HCT116 (cell line): ENCODE measurements around the gene RIMS4. TPM values are rescaled to one million over a fixed set of nuclear protein-coding genes. Genes with fewer than 3 reads are reported as not detected.

Experiments used
- ATAC-seq: fragments of 200-7000 bp; cut with Tn5 transposase; 2 replicates; pipeline ENCODE4 v1.9.1; 2020; ENCODE audit warnings: mild to moderate bottlenecking, moderate library complexity
- BruUV-seq: library from RNA; stranded (reverse); fragments of 400-500 nt; replicated peaks from 2 replicates; lab custom pipeline; 2021; lab: Mats Ljungman, UMichigan
- CTCF ChIA-PET: fragments of 300-600 bp; sonication (Branson Sonifier 250); formaldehyde crosslinking; loops from one replicate; lab custom pipeline; 2021; ENCODE audit warnings: antibody characterized with exemption; lab: Charles Lee
- POLR2A ChIA-PET: fragments of 300-600, 350-600 bp; sonication (Branson Sonifier 250); formaldehyde crosslinking; loops from one replicate; lab custom pipeline; 2021; ENCODE audit warnings: antibody characterized with exemption; lab: Charles Lee
- RAD21 ChIA-PET, 2 experiments: fragments of 300-600 bp; sonication (Branson Sonifier 250); formaldehyde crosslinking; loops; one replicate each; lab custom pipeline; 2023; ENCODE audit warnings: low total read pairs in 2 of 2; ENCODE audit not compliant: uncharacterized antibody in 2 of 2, unreplicated experiment in 2 of 2, low non-redundant PET in 1 of 2; lab: Charles Lee
- DNase-seq: peaks from one replicate; pipeline ENCODE4 v3.0.0-alpha.2; 2010; ENCODE audit warnings: low read depth, low spot score
- H2AFZ ChIP-seq: fragments of 200-600 bp; shearing (Covaris generic), sonication (generic); 2 replicates; pipeline ENCODE4 v1.6.1; 2017; ENCODE audit warnings: low read depth, mixed run types, mixed read lengths, antibody characterized with exemption, low read length; ENCODE audit not compliant: poor library complexity, severe bottlenecking
- H3K27ac ChIP-seq: 2 replicates; pipeline ENCODE4 v1.5.1; 2012; ENCODE audit warnings: low read depth, low read length
- H3K27me3 ChIP-seq: fragments of 200-600 bp; sonication (generic); 2 replicates; pipeline ENCODE4 v1.6.1; 2016; ENCODE audit warnings: mixed run types, low read length, mixed read lengths; ENCODE audit not compliant: insufficient read depth
- H3K36me3 ChIP-seq, 2 experiments: fragments of 200-500 bp in 1 of 2; fragments of 200-600 bp in 1 of 2; sonication (Bioruptor generic) in 1 of 2; sonication (generic) in 1 of 2; 2 replicates each; pipeline versions ENCODE4 v1.5.1 to v1.6.1; 2014 to 2016; ENCODE audit warnings: low read length in 2 of 2, inconsistent platforms in 1 of 2, mixed read lengths in 1 of 2, mixed run types in 1 of 2; ENCODE audit not compliant: insufficient read depth in 2 of 2, control insufficient read depth in 1 of 2
- H3K4me1 ChIP-seq, 2 experiments: fragments of 200-600 bp in 1 of 2; sonication (generic) in 1 of 2; 2 replicates each; pipeline versions ENCODE4 v1.5.1 to v1.6.1; 2012 to 2017; ENCODE audit warnings: low read length in 2 of 2, inconsistent platforms in 1 of 2, mild to moderate bottlenecking in 1 of 2, mixed read lengths in 1 of 2, mixed run types in 1 of 2, moderate library complexity in 1 of 2; ENCODE audit not compliant: insufficient read depth in 2 of 2, control insufficient read depth in 1 of 2
- H3K4me2 ChIP-seq: fragments of 200-600 bp; sonication (generic); 2 replicates; pipeline ENCODE4 v1.6.1; 2017; ENCODE audit warnings: mixed run types, low read length, mixed read lengths
- H3K4me3 ChIP-seq, 2 experiments: fragments of 200-600 bp in 1 of 2; sonication (generic) in 1 of 2; replicated peaks in 1 of 2; 2 replicates each; pipeline ENCODE4 v1.5.1; 2011 to 2016; ENCODE audit warnings: low read length in 2 of 2, control low read depth in 1 of 2, low read depth in 1 of 2, mild to moderate bottlenecking in 1 of 2, mixed read lengths in 1 of 2, mixed run types in 1 of 2
- H3K79me2 ChIP-seq: fragments of 200-600 bp; sonication (generic); 2 replicates; pipeline ENCODE4 v1.6.1; 2017; ENCODE audit warnings: mild to moderate bottlenecking, mixed run types, low read length, moderate library complexity, mixed read lengths; ENCODE audit not compliant: insufficient read depth
- H3K9ac ChIP-seq: fragments of 200-600 bp; sonication (generic); 2 replicates; pipeline ENCODE4 v1.6.1; 2016; ENCODE audit warnings: low read length, mixed read lengths
- H3K9me2 ChIP-seq: fragments of 200-600 bp; sonication (generic), shearing (Covaris generic); 2 replicates; pipeline ENCODE4 v1.6.1; 2017; ENCODE audit warnings: mixed run types, mild to moderate bottlenecking, moderate library complexity; ENCODE audit not compliant: insufficient read depth
- H3K9me3 ChIP-seq, 2 experiments: fragments of 200-500 bp in 1 of 2; fragments of 200-600 bp in 1 of 2; sonication (Bioruptor generic) in 1 of 2; sonication (generic) in 1 of 2; 2 replicates each; pipeline ENCODE4 v1.6.1; 2014 to 2017; ENCODE audit warnings: low read length in 2 of 2, mixed read lengths in 2 of 2, inconsistent platforms in 1 of 2, low read depth in 1 of 2, mild to moderate bottlenecking in 1 of 2, mixed run types in 1 of 2, moderate library complexity in 1 of 2; ENCODE audit not compliant: control insufficient read depth in 1 of 2, insufficient read depth in 1 of 2
- H4K20me1 ChIP-seq: fragments of 200-600 bp; sonication (generic), shearing (Covaris generic); 2 replicates; pipeline ENCODE4 v1.6.1; 2017; ENCODE audit warnings: mixed run types, mild to moderate bottlenecking, moderate library complexity; ENCODE audit not compliant: insufficient read depth
- ATF3 ChIP-seq: IDR thresholded peaks from 2 replicates; pipeline ENCODE4 v1.6.1; 2012
- CBX3 ChIP-seq: IDR thresholded peaks from 2 replicates; pipeline ENCODE4 v1.6.1; 2012; ENCODE audit warnings: low read depth
- CEBPB ChIP-seq: IDR thresholded peaks from 2 replicates; pipeline ENCODE4 v1.6.1; 2012; ENCODE audit warnings: low read depth
- ELF1 ChIP-seq: IDR thresholded peaks from 2 replicates; pipeline ENCODE4 v1.6.1; 2012; ENCODE audit warnings: low read depth, borderline replicate concordance
- EZH2 ChIP-seq: fragments of 200-600 bp; sonication (generic); IDR thresholded peaks from 2 replicates; pipeline ENCODE4 v1.6.1; 2017; ENCODE audit warnings: antibody characterized with exemption, mixed run types
- EZH2phosphoT487 ChIP-seq: fragments of 200-600 bp; IDR thresholded peaks from 2 replicates; pipeline ENCODE4 v1.6.1; 2018; ENCODE audit warnings: antibody characterized with exemption, borderline replicate concordance
- FOSL1 ChIP-seq: IDR thresholded peaks from 2 replicates; pipeline ENCODE4 v1.6.1; 2012; ENCODE audit warnings: low read depth
- JUND ChIP-seq: IDR thresholded peaks from 2 replicates; pipeline ENCODE4 v1.6.1; 2012
- POLR2A ChIP-seq: IDR thresholded peaks from 2 replicates; pipeline ENCODE4 v1.7.0; 2011; ENCODE audit warnings: borderline replicate concordance; ENCODE audit not compliant: insufficient read depth, insufficient read length; ENCODE audit errors: extremely low read depth
- POLR2AphosphoS5 ChIP-seq: IDR thresholded peaks from 2 replicates; pipeline ENCODE4 v1.6.1; 2011; ENCODE audit warnings: mild to moderate bottlenecking, low read depth, low read length, moderate library complexity
- RAD21 ChIP-seq: IDR thresholded peaks from 2 replicates; pipeline ENCODE4 v1.6.1; 2012; ENCODE audit warnings: low read depth, mild to moderate bottlenecking
- REST ChIP-seq: IDR thresholded peaks from 2 replicates; pipeline ENCODE4 v1.6.1; 2012; ENCODE audit warnings: low read depth
- SIN3A ChIP-seq: IDR thresholded peaks from 2 replicates; pipeline ENCODE4 v1.6.1; 2012; ENCODE audit warnings: low read depth
- SP1 ChIP-seq: IDR thresholded peaks from 2 replicates; pipeline ENCODE4 v1.6.1; 2012; ENCODE audit warnings: low read depth
- SRF ChIP-seq: IDR thresholded peaks from 2 replicates; pipeline ENCODE4 v1.6.1; 2012; ENCODE audit warnings: low read depth
- TCF7L2 ChIP-seq: IDR thresholded peaks from 2 replicates; pipeline ENCODE4 v1.7.0; 2011; ENCODE audit warnings: borderline replicate concordance, inconsistent platforms; ENCODE audit not compliant: insufficient read depth, insufficient read length; ENCODE audit errors: extremely low read depth
- YY1 ChIP-seq: IDR thresholded peaks from 2 replicates; pipeline ENCODE4 v1.6.1; 2011; ENCODE audit warnings: low read length, low read depth, moderate library complexity, mild to moderate bottlenecking; ENCODE audit not compliant: insufficient replicate concordance; ENCODE audit errors: extremely low read depth
- ZBTB33 ChIP-seq: IDR thresholded peaks from 2 replicates; pipeline ENCODE4 v1.6.1; 2011; ENCODE audit warnings: mild to moderate bottlenecking, low read length, moderate library complexity; ENCODE audit not compliant: insufficient replicate concordance; ENCODE audit errors: extremely low read depth
- ZFX ChIP-seq: fragments of 450-650 bp; IDR thresholded peaks from 2 replicates; pipeline ENCODE4 v1.6.1; 2017
- ZNF274 ChIP-seq: fragments of 200-500 bp; sonication (Bioruptor generic); IDR thresholded peaks from 2 replicates; pipeline ENCODE4 v1.6.1; 2014; ENCODE audit warnings: mild to moderate bottlenecking, low read depth, low read length, inconsistent platforms
- intact Hi-C: fragments of 100-400 bp; cut with micrococcal nuclease; formaldehyde crosslinking; loops from 2 replicates; pipeline ENCODE4 v1.10.0; 2022
- total RNA-seq: library from RNA; stranded (reverse); gene quantifications from one replicate; pipeline ENCODE4 v1.2.1, GENCODE V29; 2021; ENCODE audit not compliant: unreplicated experiment

RIMS4 gene
- total RNA-seq, 1 experiment from 2014 or later: 0.05 TPM

GRCh38 chr20:44768854-44769480 is 41.4 kb downstream of the RIMS4 start:
- no TSS peak for BruUV-seq
- Histone ChIP-seq H4K20me1 (no peaks in the 10 kb centered on the region), H3K79me2 (no peaks in the 10 kb centered on the region), H3K4me3 (no peak overlapping the region), H3K4me2 (no peak overlapping the region), H3K4me1 (0 out of 4 replicates have a peak, but pooled peaks cover 0 to 8% of the 10 kb centered on the region in 2 experiments), H3K27ac (no peak overlapping the region), H3K27me3 (peaks cover 68% of the 10 kb centered on the region), H3K9ac (no peak overlapping the region), H3K9me2 (no peaks in the 10 kb centered on the region), H2AFZ (no peak overlapping the region), H3K9me3 (no peaks in the 10 kb centered on the region), H3K36me3 (no peaks in the 10 kb centered on the region)
- ATAC-seq: no peak
- intact Hi-C loops: no loop called here
- POLR2A ChIA-PET: no interaction called here
- DNase-seq: no peak
- TF ChIP-seq CBX3 (no peak), EZH2phosphoT487 (no peak), FOSL1 (no peak), RAD21 (no peak), ZBTB33 (no peak), ATF3 (no peak), CEBPB (no peak), SRF (no peak), SP1 (no peak), POLR2AphosphoS5 (no peak), ZFX (no peak), SIN3A (no peak), EZH2 (no peak), JUND (no peak), ELF1 (no peak), TCF7L2 (no peak), ZNF274 (no peak), REST (no peak), YY1 (no peak), POLR2A (no peak)
- RAD21 ChIA-PET: no interaction called here
- CTCF ChIA-PET: interaction anchor here (0.6 kb wide), 1 partner anchor 327 kb away, joined by 4 read pairs; no protein-coding TSS in a partner anchor
